NT2/D1 (cell line): ENCODE measurements around the gene LRG1.

ENCODE experiments used
- SUZ12 ChIP-seq: IDR thresholded peaks from 2 replicates; pipeline ENCODE4 v1.6.1; 2011; ENCODE audit not compliant: insufficient read length, insufficient read depth; ENCODE audit errors: extremely low read depth
- YY1 ChIP-seq: IDR thresholded peaks from 2 replicates; pipeline ENCODE4 v1.6.1; 2011; ENCODE audit not compliant: insufficient read length, insufficient read depth
- ZNF274 ChIP-seq: IDR thresholded peaks from 2 replicates; pipeline ENCODE4 v1.6.1; 2011; ENCODE audit warnings: mild to moderate bottlenecking, low read depth, low read length

GRCh38 chr19:4557144-4557970, 17.5 kb upstream of the LRG1 start:
- TF ChIP-seq ZNF274 (no peak), YY1 (no peak), SUZ12 (no peak)
